Neutrophil (primary cell): Measurements from ENCODE around the gene MPZL2.
A peak's percentile ranks its signal among the peaks of the same experiment; 100 is the strongest.

Experiments used
- H3K27ac ChIP-seq: fragments of 200-600 bp; sonication (generic); 2 replicates; pipeline ENCODE4 v1.5.1; 2016; ENCODE audit warnings: mild to moderate bottlenecking, moderate library complexity
- H3K27me3 ChIP-seq: fragments of 200-600 bp; sonication (generic); 2 replicates; pipeline ENCODE4 v1.6.0; 2016; ENCODE audit warnings: mild to moderate bottlenecking
- H3K36me3 ChIP-seq: fragments of 200-600 bp; sonication (generic); 2 replicates; pipeline ENCODE4 v1.5.1; 2017
- H3K4me1 ChIP-seq, 2 experiments: fragments of 200-600 bp in 1 of 2; sonication (generic) in 1 of 2; 1 replicate in 1 of 2; 2 replicates in 1 of 2; pipeline versions ENCODE4 v1.5.1 to v1.6.1; 2013 to 2016; ENCODE audit warnings: low read depth in 1 of 2, low read length in 1 of 2, mild to moderate bottlenecking in 1 of 2, moderate library complexity in 1 of 2; ENCODE audit not compliant: control insufficient read depth in 1 of 2, insufficient read depth in 1 of 2
- H3K4me3 ChIP-seq, 2 experiments: fragments of 200-600 bp in 1 of 2; sonication (generic) in 1 of 2; 1 replicate in 1 of 2; 2 replicates in 1 of 2; pipeline ENCODE4 v1.5.1; 2013 to 2016; ENCODE audit warnings: low read depth in 1 of 2, low read length in 1 of 2, mild to moderate bottlenecking in 1 of 2, moderate library complexity in 1 of 2
- H3K9me3 ChIP-seq: fragments of 200-600 bp; sonication (generic); 2 replicates; pipeline ENCODE4 v1.5.1; 2016
- TF ChIP-seq, protein P1 (sequence below): fragments of 200-600 bp; sonication (generic); IDR thresholded peaks from 2 replicates; pipeline ENCODE4 v1.5.1; 2016; ENCODE audit warnings: antibody characterized with exemption

MPZL2 gene

DNA sequence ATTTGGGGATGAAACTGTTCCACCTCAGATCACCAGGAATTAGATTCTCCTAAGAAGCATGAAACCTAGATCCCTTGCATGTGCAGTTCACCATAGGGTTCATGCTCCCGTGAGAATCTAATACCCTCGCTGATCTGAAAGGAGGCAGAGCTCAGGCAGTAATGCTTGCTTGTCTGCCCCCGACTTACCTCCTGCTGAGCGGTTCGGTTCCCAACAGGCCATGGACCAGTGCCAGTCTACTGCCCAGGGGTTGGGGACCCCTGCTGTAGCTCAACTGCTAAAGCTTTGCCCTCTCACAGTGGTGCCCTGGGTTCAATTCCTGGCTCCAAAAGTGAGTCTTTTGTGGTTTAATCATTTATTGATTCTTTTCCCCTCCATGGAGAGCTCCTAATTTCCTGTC is 42.7 kb downstream of the MPZL2 start:
- Histone ChIP-seq H3K4me1 (peaks cover 81 to 99% of the 10 kb centered on the region in 2 experiments), H3K27ac (peak overlapping the region; percentile 97), H3K36me3 (peaks cover 58% of the 10 kb centered on the region), H3K4me3 (peak overlapping the region; percentile 77 to 96), H3K27me3 (no peaks in the 10 kb centered on the region), H3K9me3 (no peaks in the 10 kb centered on the region)
- TF ChIP-seq, protein P1, sequence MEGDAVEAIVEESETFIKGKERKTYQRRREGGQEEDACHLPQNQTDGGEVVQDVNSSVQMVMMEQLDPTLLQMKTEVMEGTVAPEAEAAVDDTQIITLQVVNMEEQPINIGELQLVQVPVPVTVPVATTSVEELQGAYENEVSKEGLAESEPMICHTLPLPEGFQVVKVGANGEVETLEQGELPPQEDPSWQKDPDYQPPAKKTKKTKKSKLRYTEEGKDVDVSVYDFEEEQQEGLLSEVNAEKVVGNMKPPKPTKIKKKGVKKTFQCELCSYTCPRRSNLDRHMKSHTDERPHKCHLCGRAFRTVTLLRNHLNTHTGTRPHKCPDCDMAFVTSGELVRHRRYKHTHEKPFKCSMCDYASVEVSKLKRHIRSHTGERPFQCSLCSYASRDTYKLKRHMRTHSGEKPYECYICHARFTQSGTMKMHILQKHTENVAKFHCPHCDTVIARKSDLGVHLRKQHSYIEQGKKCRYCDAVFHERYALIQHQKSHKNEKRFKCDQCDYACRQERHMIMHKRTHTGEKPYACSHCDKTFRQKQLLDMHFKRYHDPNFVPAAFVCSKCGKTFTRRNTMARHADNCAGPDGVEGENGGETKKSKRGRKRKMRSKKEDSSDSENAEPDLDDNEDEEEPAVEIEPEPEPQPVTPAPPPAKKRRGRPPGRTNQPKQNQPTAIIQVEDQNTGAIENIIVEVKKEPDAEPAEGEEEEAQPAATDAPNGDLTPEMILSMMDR: no peak

DNA sequence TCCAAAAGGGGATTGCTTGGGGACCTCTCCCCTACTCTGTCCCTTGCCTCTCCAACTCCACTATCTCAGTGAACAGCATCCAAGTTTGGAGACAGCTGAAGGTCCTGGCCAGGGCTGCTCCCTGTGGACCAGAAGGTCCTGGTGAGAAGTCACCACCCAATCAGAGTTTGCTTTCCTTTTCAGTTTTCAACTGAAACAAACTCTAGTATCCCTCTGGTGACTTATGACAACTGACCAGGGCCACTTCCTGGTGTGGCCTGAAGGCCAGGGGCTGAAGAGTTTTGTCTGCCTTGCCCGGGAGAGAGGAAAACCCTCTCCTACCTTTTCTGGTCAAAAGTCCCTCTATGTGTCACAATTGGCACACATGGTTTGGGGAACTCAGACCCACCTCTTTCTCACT is 44.4 kb downstream of the MPZL2 start:
- H3K4me1 ChIP-seq: peaks cover 81 to 99% of the 10 kb centered on the region in 2 experiments
- H3K27ac ChIP-seq: peak overlapping the region; percentile 97
- peak overlapping the region; percentile 77 to 96 for H3K4me3 ChIP-seq
- no peaks in the 10 kb centered on the region for H3K27me3 ChIP-seq
- no peaks in the 10 kb centered on the region for H3K9me3 ChIP-seq
- TF ChIP-seq, protein P1: no peak
- peaks cover 58% of the 10 kb centered on the region for H3K36me3 ChIP-seq

DNA sequence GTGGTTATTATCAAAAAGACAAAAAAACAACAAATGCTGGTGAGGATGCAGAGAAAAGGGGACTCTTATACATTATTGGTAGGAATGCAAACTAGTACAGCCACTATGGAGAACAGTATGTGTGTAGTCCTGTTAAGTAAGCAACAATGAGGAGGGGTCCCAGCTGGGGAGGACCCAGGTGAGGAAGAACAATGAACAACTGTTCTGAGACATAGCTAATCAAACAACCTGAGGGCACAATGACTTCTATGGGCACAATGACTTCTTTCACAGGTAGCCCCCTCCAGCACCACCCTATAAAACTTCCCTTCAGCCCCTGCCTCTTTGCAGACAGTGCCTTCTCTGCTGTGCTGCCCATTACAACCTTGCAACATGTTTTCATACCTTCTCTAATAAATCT is 44.9 kb downstream of the MPZL2 start:
- no peaks in the 10 kb centered on the region for H3K9me3 ChIP-seq
- TF ChIP-seq, protein P1: no peak
- H3K27me3 ChIP-seq: no peaks in the 10 kb centered on the region
- peaks cover 58% of the 10 kb centered on the region for H3K36me3 ChIP-seq
- H3K4me3 ChIP-seq: peak overlapping the region; percentile 77 to 96
- H3K4me1 ChIP-seq: peaks cover 86 to 100% of the 10 kb centered on the region in 2 experiments
- H3K27ac ChIP-seq: peak overlapping the region; percentile 97

DNA sequence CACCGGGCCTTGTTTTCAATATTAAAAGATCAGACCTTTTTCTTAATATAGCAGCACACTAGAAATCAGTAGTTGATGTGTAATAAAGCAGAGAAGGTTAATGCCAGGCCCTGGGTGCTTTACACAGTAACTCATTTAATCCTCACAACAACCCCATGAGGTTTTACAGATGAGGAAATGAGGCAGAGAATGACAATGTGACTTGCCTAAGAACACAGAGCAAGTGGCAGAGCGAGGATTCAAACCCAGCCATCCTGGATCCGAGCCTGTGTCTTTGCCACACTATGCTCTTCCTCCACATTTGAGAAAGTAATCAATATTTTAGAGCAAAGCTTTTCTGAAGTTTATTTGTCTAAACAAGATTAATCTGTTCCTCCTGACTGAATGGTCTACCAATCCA is 46.5 kb downstream of the MPZL2 start:
- no peaks in the 10 kb centered on the region for H3K27me3 ChIP-seq
- no peaks in the 10 kb centered on the region for H3K9me3 ChIP-seq
- TF ChIP-seq, protein P1: no peak
- H3K4me3 ChIP-seq: peak overlapping the region; percentile 77 to 96
- H3K27ac ChIP-seq: peak overlapping the region; percentile 97
- peaks cover 100% of the 10 kb centered on the region in 2 experiments for H3K4me1 ChIP-seq
- H3K36me3 ChIP-seq: peaks cover 56% of the 10 kb centered on the region

DNA sequence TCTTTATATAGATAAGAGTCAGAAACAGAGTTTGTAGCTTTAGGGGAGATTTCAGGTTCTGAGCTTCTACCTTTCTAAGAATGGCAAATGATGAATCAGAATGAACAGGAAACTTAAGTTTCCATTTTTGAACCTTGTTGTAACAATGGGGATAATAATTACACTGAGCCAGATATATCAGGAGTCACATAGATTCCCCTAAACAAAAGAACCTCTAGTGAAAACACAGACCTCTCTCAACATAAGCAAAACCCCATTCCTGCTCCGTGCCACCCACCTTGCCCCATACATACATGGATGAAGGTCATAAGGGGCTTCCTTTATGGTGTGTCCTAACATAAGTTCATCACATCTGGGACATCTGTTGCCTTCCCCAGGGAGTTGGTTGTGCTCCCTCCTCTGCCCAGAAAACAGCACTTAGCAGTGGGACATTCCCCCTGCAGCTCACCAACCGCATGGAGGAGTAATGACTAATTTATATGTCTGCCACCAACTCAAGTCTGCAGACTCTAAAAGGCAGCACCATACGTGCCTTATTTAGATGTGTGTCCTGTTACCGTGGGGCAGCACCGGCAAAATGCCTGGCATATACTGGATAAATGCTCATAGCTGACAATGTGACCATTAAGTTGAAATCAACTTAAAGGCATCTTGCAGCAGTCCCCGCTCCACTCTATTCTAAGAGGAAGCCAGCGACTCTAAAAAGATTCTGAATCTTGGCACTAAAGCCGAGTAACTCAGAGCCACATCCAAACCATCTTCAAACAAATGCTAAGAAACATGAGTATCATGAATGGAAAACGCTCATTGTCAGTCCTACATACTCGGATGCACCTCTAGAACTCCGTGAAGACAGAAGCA is 47.2 kb downstream of the MPZL2 start:
- peaks cover 100% of the 10 kb centered on the region in 2 experiments for H3K4me1 ChIP-seq

More for the DNA sequence above, 47.2 kb downstream of the MPZL2 start:
- Histone ChIP-seq H3K4me3 (peak overlapping the region; percentile 77 to 96), H3K36me3 (peaks cover 56% of the 10 kb centered on the region), H3K27ac (peak overlapping the region; percentile 97), H3K9me3 (no peaks in the 10 kb centered on the region), H3K27me3 (no peaks in the 10 kb centered on the region)
- TF ChIP-seq, protein P1: no peak
